ENCODE results near the gene TRAPPC2L.

Gene TRAPPC2L

DNA sequence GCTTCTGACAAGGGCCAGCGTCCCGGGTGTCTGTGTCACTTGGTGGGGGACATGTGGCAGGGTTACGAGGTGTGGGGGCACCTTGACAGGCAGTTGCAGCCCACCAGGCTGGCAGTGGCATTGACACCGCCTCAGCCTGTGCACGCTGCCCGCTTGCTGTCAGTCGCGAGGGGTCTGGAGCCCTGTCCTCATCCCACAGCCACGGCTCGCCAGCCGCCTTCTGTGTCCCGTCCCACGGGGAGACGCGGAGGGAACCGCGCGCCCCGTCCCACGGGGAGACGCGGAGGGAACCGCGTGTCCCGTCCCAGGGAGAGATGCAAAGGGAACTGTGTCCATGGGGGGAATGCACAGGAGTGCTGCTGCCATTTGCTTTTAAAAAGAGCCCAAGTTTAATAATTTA lies 6.0 kb downstream of the TRAPPC2L start:
- peaks cover 15% of the 10 kb centered on the region for H3K36me3 ChIP-seq (ENCODE audit: control insufficient read depth, insufficient read depth, low read length)
- H3K4me3 ChIP-seq (replicated peaks; ENCODE audit: low read depth, low read length), result no peak overlapping the region
- no peak for DNase-seq (ENCODE audit: extremely low read depth, insufficient read length)
- no peak for TF ChIP-seq CTCF (IDR thresholded peaks at IDR 0.05; ENCODE audit: insufficient read depth, low read length, poor library complexity, severe bottlenecking)
- H3K27me3 ChIP-seq (replicated peaks; ENCODE audit: control insufficient read depth, insufficient read depth, low read length), result no peaks in the 10 kb centered on the region; the same call in 1 of the 2 replicates

DNA sequence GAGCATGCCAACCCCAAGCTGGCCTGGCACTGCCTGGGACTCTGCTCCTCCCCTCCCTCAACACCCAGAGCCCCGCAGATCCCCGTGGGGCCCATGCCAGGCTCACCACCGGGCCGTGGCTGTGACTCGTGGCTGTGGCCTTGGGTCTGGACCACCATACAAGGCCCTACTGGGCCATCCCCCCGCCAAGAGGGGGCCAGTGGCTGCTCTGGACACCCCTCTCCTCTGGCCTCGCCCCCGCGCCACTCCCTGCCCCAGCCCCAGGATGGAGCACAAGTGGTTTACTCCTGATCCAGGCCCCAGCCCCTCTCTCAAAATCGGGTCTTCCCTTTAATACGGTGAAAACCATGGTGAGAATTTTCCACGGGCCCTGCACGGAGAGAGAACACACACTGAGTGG lies 6.5 kb downstream of the TRAPPC2L start:
- no peak for DNase-seq (ENCODE audit: extremely low read depth, insufficient read length)
- H3K4me3 ChIP-seq (replicated peaks; ENCODE audit: low read depth, low read length), result no peak overlapping the region
- H3K36me3 ChIP-seq (ENCODE audit: control insufficient read depth, insufficient read depth, low read length), result peaks cover 15% of the 10 kb centered on the region
- TF ChIP-seq CTCF (IDR thresholded peaks at IDR 0.05; ENCODE audit: insufficient read depth, low read length, poor library complexity, severe bottlenecking), result no peak
- no peaks in the 10 kb centered on the region; the same call in 1 of the 2 replicates for H3K27me3 ChIP-seq (replicated peaks; ENCODE audit: control insufficient read depth, insufficient read depth, low read length)

DNA sequence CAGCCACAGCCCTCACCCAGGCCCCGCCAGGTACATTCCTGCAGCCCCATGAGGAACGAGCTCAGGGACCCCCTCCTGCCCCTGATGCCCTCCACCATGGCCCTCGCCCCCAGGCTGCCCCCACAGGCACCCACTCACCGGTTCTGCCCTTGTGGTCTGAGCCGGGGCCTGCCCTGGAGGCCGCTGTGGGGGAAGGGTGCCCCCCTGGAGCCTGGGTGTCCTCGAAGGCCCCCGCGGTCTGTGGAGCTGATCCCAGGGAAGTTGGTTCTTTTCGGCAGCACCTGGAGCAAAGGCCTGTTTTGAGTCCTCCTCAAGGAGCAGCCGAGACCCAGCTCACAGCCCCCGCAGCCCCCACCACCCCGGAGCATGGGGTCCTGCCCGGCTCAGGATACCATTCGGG lies 7.2 kb downstream of the TRAPPC2L start:
- Histone ChIP-seq H3K36me3 (ENCODE audit: control insufficient read depth, insufficient read depth, low read length) (peaks cover 15% of the 10 kb centered on the region), H3K4me3 (replicated peaks; ENCODE audit: low read depth, low read length) (no peak overlapping the region), H3K27me3 (replicated peaks; ENCODE audit: control insufficient read depth, insufficient read depth, low read length) (no peaks in the 10 kb centered on the region; the same call in 1 of the 2 replicates)
- TF ChIP-seq CTCF (IDR thresholded peaks at IDR 0.05; ENCODE audit: insufficient read depth, low read length, poor library complexity, severe bottlenecking), result no peak
- DNase-seq (ENCODE audit: extremely low read depth, insufficient read length), result no peak

- H3K27me3 ChIP-seq (replicated peaks; ENCODE audit: control insufficient read depth, insufficient read depth, low read length), result no peaks in the 10 kb centered on the region; the same call in 1 of the 2 replicates
- H3K4me3 ChIP-seq (replicated peaks; ENCODE audit: low read depth, low read length), result no peak overlapping the region
- DNase-seq (ENCODE audit: extremely low read depth, insufficient read length), result no peak
- peaks cover 12% of the 10 kb centered on the region for H3K36me3 ChIP-seq (ENCODE audit: control insufficient read depth, insufficient read depth, low read length)
- TF ChIP-seq CTCF (IDR thresholded peaks at IDR 0.05; ENCODE audit: insufficient read depth, low read length, poor library complexity, severe bottlenecking), result no peak
These were observed 7.6 kb downstream of the TRAPPC2L start for GRCh38 chr16:88864521-88864920.

DNA sequence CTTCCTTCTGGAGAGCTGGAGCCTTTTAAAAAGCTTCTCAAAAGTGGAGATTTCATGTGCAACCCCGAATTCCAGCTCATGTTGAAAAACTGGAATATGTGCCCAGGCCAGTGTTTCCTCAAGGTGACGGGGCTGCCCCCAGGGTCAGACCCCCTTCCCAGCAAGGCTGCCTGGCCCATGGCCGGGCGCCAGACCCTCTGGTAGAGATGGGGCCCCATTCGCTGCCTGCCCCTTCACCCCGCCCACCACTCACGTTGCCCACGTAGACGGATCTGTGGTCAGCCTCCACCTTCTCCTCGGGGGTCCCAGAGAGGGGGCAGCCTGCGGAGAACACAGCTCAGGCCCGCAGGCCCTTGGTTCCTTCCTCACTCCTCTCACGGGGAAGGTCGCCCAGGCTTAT lies 8.4 kb downstream of the TRAPPC2L start:
- peaks cover 6% of the 10 kb centered on the region for H3K36me3 ChIP-seq (ENCODE audit: control insufficient read depth, insufficient read depth, low read length)
- H3K27me3 ChIP-seq (replicated peaks; ENCODE audit: control insufficient read depth, insufficient read depth, low read length), result no peaks in the 10 kb centered on the region; the same call in 1 of the 2 replicates
- H3K4me3 ChIP-seq (replicated peaks; ENCODE audit: low read depth, low read length), result no peak overlapping the region
- DNase-seq (ENCODE audit: extremely low read depth, insufficient read length), result no peak
- no peak for TF ChIP-seq CTCF (IDR thresholded peaks at IDR 0.05; ENCODE audit: insufficient read depth, low read length, poor library complexity, severe bottlenecking)

GRCh38 chr16:88865742-88866141 lies 8.8 kb downstream of the TRAPPC2L start:
- DNase-seq (ENCODE audit: extremely low read depth, insufficient read length), result no peak
- TF ChIP-seq CTCF (IDR thresholded peaks at IDR 0.05; ENCODE audit: insufficient read depth, low read length, poor library complexity, severe bottlenecking), result no peak
- Histone ChIP-seq H3K4me3 (replicated peaks; ENCODE audit: low read depth, low read length) (no peak overlapping the region), H3K36me3 (ENCODE audit: control insufficient read depth, insufficient read depth, low read length) (peaks cover 3% of the 10 kb centered on the region), H3K27me3 (replicated peaks; ENCODE audit: control insufficient read depth, insufficient read depth, low read length) (no peaks in the 10 kb centered on the region; the same call in 1 of the 2 replicates)
